Measurements from ENCODE around the gene GATA5.

GATA5 gene

DNA sequence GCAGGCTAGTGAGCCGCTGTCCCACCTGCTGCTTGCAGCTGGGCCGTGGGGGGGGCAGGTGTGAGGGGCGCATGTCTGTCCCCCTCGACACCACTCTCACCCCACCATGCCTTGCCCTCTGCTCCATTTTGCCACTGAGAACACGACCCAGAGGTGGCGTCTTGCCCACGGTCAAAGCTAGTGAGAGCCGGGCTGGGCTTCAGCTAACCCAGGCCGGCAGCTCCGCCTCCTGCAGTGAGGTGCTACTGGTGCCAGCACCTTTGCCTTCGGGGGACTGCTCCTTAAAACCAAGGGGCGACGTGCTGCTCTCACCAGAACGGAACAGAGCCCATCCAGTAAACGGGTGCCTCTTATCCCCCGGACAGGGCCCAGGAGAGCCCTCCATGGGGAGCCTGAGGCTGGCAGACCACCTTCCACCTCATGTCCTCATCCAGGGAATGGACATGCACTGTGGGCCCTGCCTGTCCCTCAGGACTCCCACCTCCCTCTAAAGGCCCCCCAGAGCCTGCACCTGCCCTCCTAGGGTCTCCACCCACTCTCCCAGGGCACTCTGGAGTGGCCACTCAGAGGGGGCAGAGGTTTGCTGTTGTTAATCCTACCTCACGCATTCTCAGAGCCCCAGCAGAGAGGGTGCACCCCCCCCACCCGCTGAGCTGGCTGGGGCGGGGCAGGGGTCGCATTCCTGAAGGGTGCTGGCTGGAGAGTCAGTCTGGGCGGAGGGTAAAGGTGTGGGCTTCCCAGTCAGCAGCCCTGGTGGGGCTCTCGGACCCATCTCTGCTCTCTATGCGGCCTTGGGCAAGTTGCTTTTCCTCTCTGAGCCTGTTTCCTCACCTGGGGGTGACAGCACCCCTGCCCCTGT, 51.3 kb downstream of the GATA5 start:
- TF ChIP-seq CTCF (IDR thresholded peaks at IDR 0.05; ENCODE audit: low read depth, low read length): no peak
- H3K4me3 ChIP-seq (ENCODE audit: low read depth, low read length): no peak overlapping the region
- in situ Hi-C loops (cut with HindIII; ENCODE audit: low sequenced_read_pairs): no loop called here
- no peak for DNase-seq (ENCODE audit: low read depth, low spot score)

DNA sequence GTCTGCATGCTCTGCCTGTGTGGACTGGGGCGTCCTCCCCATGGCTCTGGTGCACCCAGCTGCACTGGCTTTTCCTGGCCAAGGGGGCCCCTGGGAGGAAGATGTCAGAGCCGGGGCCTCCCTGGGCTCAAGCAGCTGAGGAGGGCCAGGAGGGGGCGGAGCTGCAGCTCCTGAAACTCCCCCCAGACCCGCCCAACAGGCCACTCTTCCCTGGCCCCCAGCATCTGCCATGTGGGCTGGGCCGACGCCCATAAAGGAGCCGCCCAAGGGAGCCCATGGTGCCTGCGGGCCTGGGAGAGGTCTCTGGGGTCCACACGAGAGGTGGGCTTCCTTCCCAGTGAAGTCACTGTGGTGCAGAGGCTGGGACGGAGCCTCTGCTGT, 52.5 kb downstream of the GATA5 start:
- in situ Hi-C loops (cut with HindIII; ENCODE audit: low sequenced_read_pairs): no loop called here
- DNase-seq (ENCODE audit: low read depth, low spot score): no peak
- H3K4me3 ChIP-seq (ENCODE audit: low read depth, low read length): no peak overlapping the region
- TF ChIP-seq CTCF (IDR thresholded peaks at IDR 0.05; ENCODE audit: low read depth, low read length): no peak

DNA sequence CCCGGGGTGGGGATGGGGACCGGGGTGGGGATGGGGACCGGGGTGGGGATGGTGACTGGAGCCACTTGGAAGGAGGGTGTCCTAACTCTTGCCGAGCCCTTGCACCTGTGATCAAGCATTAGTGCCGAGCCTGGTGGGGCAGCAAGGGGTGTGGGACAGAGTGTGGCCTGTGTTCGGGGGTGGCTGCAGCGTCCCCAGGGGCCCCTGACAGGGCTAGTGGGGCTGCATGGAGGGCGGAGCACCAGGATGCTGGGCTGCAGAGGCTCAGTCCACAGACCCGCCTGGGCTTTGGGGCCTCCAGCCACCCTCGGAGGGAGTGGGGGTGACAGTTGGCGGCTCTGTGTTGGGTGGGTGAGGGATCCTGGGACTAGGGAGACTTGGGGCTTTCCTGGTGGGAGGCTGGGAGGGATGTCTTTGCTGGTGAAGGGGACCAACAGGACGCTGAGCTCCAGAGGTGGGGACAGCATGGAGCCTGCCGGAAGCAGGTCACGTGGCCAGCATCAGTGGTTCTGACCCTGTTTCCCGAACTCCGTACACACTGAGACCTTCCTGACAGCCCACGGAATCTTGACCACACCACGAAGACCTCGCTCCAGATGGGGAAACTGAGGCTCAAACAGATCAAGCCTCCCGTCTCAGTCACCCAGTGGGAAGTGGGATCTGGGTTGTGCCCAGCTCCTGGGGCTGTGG, 53.0 kb downstream of the GATA5 start:
- DNase-seq (ENCODE audit: low read depth, low spot score): no peak
- TF ChIP-seq CTCF (IDR thresholded peaks at IDR 0.05; ENCODE audit: low read depth, low read length): no peak
- in situ Hi-C loops (cut with HindIII; ENCODE audit: low sequenced_read_pairs): no loop called here
- no peak overlapping the region for H3K4me3 ChIP-seq (ENCODE audit: low read depth, low read length)

GRCh38 chr20:62421716-62421990, 54.1 kb downstream of the GATA5 start:
- DNase-seq (ENCODE audit: low read depth, low spot score): no peak
- in situ Hi-C loops (cut with HindIII; ENCODE audit: low sequenced_read_pairs): no loop called here
- H3K4me3 ChIP-seq (ENCODE audit: low read depth, low read length): no peak overlapping the region
- TF ChIP-seq CTCF (IDR thresholded peaks at IDR 0.05; ENCODE audit: low read depth, low read length): no peak

GRCh38 chr20:62420846-62421715, 54.7 kb downstream of the GATA5 start:
- H3K4me3 ChIP-seq (ENCODE audit: low read depth, low read length): no peak overlapping the region
- no peak for DNase-seq (ENCODE audit: low read depth, low spot score)
- TF ChIP-seq CTCF (IDR thresholded peaks at IDR 0.05; ENCODE audit: low read depth, low read length): no peak
- in situ Hi-C loops (cut with HindIII; ENCODE audit: low sequenced_read_pairs): no loop called here

GRCh38 chr20:62419759-62420158, 56.0 kb downstream of the GATA5 start:
- in situ Hi-C loops (cut with HindIII; ENCODE audit: low sequenced_read_pairs): no loop called here
- no peak for DNase-seq (ENCODE audit: low read depth, low spot score)
- H3K4me3 ChIP-seq (ENCODE audit: low read depth, low read length): no peak overlapping the region
- no peak for TF ChIP-seq CTCF (IDR thresholded peaks at IDR 0.05; ENCODE audit: low read depth, low read length)
